Astrocyte (in vitro differentiated cells and primary cell): Measurements from ENCODE around the gene FHL1.

ENCODE experiments used
- CTCF ChIP-seq: IDR thresholded peaks from 2 replicates; pipeline ENCODE4 v1.5.1; 2011; ENCODE audit warnings: low read depth, mild to moderate bottlenecking, inconsistent platforms, low read length, moderate library complexity; ENCODE audit not compliant: insufficient read depth
- EZH2 ChIP-seq: IDR thresholded peaks from 2 replicates; pipeline ENCODE4 v1.6.1; 2012; ENCODE audit warnings: mild to moderate bottlenecking, low read length, inconsistent platforms; ENCODE audit not compliant: insufficient read depth

- TF ChIP-seq CTCF, result no peak
- TF ChIP-seq EZH2, result no peak
These were observed 56.1 kb downstream of the FHL1 start for GRCh38 chrX:136203438-136203837.
